ENCODE results near the gene PITPNB.

Gene PITPNB

DNA sequence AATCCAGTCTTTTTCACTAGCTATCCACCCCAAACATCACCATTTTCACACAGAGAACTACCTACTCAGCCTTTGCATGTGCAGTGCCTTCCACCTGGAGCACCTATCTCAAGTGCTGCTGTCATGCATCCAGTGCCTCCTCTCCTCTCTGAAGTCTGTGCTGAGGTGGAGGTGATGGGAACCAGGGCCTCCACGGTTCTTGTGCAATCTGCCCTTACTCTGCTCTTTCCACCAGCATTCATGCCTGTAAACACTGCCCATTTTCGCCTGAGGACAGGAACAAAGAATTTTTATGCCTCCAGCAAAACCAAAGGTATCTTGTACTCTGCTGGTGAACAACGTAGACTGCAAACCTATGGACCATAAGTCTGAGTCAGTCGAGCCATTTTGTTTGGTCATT lies 27.0 kb downstream of the PITPNB start:
- TF ChIP-seq TAF1 (IDR thresholded peaks at IDR 0.05; ENCODE audit: borderline replicate concordance, insufficient read depth, low read length) (no peak), SIN3A (IDR thresholded peaks at IDR 0.05; ENCODE audit: borderline replicate concordance, insufficient read depth, low read length) (no peak), POLR2AphosphoS5 (IDR thresholded peaks at IDR 0.05; ENCODE audit: low read depth, low read length) (no peak), FOXP2 (optimal IDR thresholded peaks at IDR 0.05; ENCODE audit: borderline replicate concordance, extremely low read depth, extremely low read length, insufficient read depth) (no peak)
- TF ChIP-seq, protein P1, sequence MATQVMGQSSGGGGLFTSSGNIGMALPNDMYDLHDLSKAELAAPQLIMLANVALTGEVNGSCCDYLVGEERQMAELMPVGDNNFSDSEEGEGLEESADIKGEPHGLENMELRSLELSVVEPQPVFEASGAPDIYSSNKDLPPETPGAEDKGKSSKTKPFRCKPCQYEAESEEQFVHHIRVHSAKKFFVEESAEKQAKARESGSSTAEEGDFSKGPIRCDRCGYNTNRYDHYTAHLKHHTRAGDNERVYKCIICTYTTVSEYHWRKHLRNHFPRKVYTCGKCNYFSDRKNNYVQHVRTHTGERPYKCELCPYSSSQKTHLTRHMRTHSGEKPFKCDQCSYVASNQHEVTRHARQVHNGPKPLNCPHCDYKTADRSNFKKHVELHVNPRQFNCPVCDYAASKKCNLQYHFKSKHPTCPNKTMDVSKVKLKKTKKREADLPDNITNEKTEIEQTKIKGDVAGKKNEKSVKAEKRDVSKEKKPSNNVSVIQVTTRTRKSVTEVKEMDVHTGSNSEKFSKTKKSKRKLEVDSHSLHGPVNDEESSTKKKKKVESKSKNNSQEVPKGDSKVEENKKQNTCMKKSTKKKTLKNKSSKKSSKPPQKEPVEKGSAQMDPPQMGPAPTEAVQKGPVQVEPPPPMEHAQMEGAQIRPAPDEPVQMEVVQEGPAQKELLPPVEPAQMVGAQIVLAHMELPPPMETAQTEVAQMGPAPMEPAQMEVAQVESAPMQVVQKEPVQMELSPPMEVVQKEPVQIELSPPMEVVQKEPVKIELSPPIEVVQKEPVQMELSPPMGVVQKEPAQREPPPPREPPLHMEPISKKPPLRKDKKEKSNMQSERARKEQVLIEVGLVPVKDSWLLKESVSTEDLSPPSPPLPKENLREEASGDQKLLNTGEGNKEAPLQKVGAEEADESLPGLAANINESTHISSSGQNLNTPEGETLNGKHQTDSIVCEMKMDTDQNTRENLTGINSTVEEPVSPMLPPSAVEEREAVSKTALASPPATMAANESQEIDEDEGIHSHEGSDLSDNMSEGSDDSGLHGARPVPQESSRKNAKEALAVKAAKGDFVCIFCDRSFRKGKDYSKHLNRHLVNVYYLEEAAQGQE (IDR thresholded peaks at IDR 0.05; ENCODE audit: insufficient read depth in 1 of 2, low read depth in 2 of 2, low read length in 2 of 2), result no peak

DNA sequence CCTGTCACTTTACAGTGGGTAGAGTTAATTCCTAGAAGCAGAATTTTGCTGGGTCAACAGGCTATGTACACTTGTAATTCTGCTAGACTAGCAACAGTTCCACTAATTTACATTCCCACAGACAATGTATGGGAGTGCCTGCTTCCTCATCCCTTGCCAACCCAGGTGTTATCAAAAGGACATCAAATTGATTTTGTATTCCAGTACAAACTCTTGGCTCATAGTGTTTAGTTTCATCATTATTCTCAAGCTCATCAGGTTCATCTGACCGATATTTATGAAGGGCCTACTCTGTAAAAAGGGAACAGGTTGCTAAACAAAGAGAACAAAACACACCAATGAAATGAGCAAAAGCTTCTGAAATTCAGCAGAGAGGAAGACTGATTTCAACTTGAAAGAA lies 30.7 kb downstream of the PITPNB start:
- no peak for TF ChIP-seq FOXP2 (optimal IDR thresholded peaks at IDR 0.05; ENCODE audit: borderline replicate concordance, extremely low read depth, extremely low read length, insufficient read depth)
- no peak for TF ChIP-seq SIN3A (IDR thresholded peaks at IDR 0.05; ENCODE audit: borderline replicate concordance, insufficient read depth, low read length)
- TF ChIP-seq POLR2AphosphoS5 (IDR thresholded peaks at IDR 0.05; ENCODE audit: low read depth, low read length), result no peak
- no peak for TF ChIP-seq TAF1 (IDR thresholded peaks at IDR 0.05; ENCODE audit: borderline replicate concordance, insufficient read depth, low read length)
- TF ChIP-seq, protein P1 (IDR thresholded peaks at IDR 0.05; ENCODE audit: insufficient read depth in 1 of 2, low read depth in 2 of 2, low read length in 2 of 2), result no peak

DNA sequence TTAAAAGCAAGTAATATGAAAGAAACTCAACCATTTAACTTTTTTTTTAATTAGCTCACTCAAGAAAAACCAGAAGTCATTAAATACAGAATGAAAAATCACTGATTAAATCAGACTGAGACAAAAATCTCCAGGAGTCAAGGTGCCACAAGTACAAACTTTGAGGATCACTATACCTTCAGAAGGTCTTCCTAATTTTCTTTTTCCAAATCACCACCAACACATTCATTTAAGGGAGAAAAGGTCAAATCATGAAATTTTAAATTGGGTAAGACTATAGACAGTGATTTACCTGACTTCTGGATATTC lies 32.3 kb downstream of the PITPNB start:
- no peak for TF ChIP-seq POLR2AphosphoS5 (IDR thresholded peaks at IDR 0.05; ENCODE audit: low read depth, low read length)
- TF ChIP-seq, protein P1 (IDR thresholded peaks at IDR 0.05; ENCODE audit: insufficient read depth in 1 of 2, low read depth in 2 of 2, low read length in 2 of 2), result no peak
- no peak for TF ChIP-seq SIN3A (IDR thresholded peaks at IDR 0.05; ENCODE audit: borderline replicate concordance, insufficient read depth, low read length)
- no peak for TF ChIP-seq TAF1 (IDR thresholded peaks at IDR 0.05; ENCODE audit: borderline replicate concordance, insufficient read depth, low read length)
- no peak for TF ChIP-seq FOXP2 (optimal IDR thresholded peaks at IDR 0.05; ENCODE audit: borderline replicate concordance, extremely low read depth, extremely low read length, insufficient read depth)

DNA sequence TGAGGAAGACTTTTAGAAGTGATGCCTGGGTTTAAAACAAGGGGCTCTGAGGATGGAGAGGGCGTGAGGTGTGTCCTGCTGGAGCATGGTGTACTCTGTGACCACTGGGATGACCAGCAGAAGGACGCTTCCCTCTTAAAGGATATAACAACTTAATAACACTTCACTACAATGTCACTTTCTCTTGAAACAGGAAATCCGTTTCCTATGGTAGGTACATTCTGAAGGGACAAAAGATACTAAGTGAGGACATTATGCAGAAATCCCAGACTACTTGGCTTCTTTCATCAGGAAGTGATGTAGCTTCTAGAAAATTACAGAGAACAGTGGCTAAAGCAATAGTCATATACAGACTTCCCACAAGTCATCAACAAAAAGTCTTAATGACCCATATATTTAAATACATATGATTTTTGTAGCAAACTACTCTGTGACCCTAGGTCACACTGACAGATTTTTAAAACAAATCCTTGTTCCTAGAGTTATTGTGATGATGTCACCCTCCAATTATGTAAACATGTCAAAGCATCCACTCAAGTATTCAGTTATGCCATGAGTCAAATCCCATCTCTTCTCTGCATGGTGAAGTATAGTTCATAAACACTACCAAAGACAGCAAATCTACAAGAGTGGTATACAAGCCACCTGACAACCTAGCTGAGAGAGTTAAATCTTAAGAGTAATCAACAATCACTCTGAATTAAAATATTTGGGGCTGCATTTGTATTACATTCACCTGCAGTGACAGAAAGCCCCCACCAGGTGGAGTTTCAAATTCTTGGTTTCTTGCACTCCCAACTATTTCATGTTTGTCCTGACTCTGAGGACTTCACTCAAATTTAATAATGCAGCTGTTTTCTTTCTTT lies 32.8 kb downstream of the PITPNB start:
- no peak for TF ChIP-seq TAF1 (IDR thresholded peaks at IDR 0.05; ENCODE audit: borderline replicate concordance, insufficient read depth, low read length)
- TF ChIP-seq, protein P1 (IDR thresholded peaks at IDR 0.05; ENCODE audit: insufficient read depth in 1 of 2, low read depth in 2 of 2, low read length in 2 of 2), result no peak
- no peak for TF ChIP-seq SIN3A (IDR thresholded peaks at IDR 0.05; ENCODE audit: borderline replicate concordance, insufficient read depth, low read length)
- TF ChIP-seq POLR2AphosphoS5 (IDR thresholded peaks at IDR 0.05; ENCODE audit: low read depth, low read length), result no peak
- no peak for TF ChIP-seq FOXP2 (optimal IDR thresholded peaks at IDR 0.05; ENCODE audit: borderline replicate concordance, extremely low read depth, extremely low read length, insufficient read depth)
